C1 segment of cervical spinal cord (tissue), 14 donors: Measurements from ENCODE around the gene KLHL26.
"Not testable (repeated sequence)": the region's sequence is repeated elsewhere in the genome, so short reads cannot be mapped to it uniquely, and the experiment has no call there.

Experiments used
- DNase-seq, 14 donors: peaks; one replicate each; lab custom pipeline; 2025; lab: John Stamatoyannopoulos, UW

KLHL26 gene

DNA sequence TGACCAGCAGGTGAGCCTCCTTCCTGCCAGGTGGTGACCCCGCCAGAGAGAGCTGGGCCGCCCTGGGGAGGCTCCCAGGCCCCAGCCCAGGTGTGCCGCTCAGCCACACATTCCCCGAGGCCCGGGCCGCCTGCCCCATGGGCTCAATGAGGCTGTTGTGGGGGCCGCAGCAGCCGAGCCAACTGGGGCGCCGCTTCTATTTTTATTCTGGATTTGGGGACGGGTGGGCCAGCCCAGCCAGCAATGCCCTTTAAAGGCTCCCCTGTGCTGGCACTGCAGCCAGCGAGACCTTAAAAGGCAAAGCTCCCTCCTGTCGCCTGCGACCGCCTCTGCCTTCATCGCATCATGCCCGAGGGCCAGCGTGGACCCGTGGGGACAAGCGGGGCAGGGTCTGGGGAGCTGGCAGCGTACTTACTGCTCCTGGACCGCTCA is 29.0 kb downstream of the KLHL26 start:
- DNase-seq, result no peak

DNA sequence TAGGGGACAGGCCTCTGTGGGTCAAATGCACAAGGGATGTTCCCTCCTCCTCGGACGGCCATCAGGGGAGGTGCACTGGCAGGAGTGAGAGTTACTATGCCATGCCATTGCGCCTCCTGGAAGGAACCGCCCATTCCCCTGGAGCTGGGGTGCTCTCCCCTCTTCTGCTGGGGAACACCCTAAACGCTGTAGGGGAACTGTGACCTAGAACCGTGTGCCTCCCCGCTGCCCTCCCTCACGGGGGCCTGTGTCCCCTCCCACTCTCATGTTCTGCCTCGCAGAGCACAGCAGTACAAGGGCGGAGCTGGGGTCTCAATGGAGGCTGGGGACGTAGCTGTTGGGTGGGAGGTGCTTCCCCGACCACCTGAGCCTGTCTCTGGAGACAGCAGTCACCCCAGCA is 29.5 kb downstream of the KLHL26 start:
- DNase-seq, result no peak

GRCh38 chr19:18666784-18667183 is 30.0 kb downstream of the KLHL26 start:
- DNase-seq, result no peak

DNA sequence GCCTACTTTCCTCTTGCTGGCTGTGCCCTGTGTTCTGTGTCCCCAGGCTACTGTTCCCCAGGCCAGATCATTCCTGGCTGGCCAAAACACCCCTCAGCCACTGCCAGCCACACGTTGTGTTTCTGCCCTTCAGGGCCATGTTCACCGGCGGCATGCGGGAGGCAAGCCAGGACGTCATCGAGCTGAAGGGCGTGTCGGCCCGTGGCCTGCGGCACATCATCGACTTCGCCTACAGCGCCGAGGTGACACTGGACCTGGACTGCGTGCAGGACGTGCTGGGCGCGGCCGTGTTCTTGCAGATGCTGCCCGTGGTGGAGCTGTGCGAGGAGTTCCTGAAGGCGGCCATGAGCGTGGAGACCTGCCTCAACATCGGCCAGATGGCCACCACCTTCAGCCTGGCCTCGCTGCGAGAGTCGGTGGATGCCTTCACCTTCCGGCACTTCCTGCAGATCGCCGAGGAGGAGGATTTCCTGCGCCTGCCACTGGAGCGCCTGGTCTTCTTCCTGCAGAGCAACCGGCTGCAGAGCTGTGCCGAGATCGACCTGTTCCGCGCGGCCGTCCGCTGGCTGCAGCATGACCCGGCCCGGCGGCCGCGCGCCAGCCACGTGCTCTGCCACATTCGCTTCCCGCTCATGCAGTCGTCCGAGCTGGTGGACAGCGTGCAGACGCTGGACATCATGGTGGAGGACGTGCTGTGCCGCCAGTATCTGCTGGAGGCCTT is 30.9 kb downstream of the KLHL26 start:
- no peak for DNase-seq

DNA sequence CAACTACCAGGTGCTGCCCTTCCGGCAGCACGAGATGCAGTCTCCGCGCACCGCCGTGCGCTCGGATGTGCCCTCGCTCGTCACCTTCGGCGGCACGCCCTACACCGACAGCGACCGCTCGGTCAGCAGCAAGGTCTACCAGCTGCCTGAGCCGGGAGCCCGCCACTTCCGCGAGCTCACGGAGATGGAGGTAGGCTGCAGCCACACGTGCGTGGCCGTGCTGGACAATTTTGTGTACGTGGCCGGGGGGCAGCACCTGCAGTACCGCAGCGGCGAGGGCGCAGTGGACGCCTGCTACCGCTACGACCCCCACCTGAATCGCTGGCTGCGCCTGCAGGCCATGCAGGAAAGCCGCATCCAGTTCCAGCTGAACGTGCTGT is 31.4 kb downstream of the KLHL26 start:
- no peak for DNase-seq

DNA sequence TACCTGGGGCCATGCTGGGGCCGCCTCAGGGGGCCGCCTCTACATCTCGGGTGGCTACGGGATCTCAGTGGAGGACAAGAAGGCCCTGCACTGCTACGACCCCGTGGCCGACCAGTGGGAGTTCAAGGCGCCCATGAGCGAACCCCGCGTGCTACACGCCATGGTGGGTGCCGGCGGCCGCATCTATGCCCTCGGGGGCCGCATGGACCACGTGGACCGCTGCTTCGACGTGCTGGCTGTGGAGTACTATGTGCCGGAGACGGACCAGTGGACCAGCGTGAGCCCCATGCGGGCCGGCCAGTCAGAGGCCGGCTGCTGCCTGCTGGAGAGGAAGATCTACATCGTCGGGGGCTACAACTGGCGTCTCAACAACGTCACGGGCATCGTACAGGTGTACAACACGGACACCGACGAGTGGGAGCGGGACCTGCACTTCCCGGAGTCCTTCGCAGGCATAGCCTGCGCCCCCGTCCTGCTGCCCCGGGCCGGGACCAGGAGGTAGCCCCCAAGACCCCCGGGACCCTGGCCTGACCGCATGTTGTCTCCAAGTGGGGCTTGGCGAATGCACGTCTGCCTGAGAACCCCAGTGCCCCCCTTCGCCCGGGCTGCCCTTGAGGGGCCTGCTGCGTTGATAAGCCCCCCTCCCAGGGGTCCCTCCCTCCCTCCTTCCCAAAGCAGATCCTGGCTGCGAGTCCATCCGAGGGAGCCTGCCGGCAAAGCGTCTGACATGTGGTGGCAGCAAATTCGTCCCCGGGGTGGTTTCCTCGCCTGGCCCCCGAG is 32.1 kb downstream of the KLHL26 start:
- DNase-seq, result no peak

DNA sequence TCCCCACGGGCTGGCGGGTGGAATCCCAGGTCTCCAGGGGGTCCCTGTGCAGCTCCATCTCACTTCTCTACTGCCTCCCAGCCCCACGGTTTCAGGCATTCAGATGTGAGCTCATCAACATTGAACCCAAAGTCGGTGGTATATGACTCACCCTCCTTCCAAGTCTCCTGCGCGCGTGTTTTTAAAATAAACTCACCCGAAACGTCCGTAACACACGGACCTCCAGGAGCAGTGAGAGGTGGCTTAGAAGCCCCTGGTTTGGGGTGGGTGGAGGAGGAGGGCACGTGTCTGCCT is 32.6 kb downstream of the KLHL26 start:
- DNase-seq, result no peak

DNA sequence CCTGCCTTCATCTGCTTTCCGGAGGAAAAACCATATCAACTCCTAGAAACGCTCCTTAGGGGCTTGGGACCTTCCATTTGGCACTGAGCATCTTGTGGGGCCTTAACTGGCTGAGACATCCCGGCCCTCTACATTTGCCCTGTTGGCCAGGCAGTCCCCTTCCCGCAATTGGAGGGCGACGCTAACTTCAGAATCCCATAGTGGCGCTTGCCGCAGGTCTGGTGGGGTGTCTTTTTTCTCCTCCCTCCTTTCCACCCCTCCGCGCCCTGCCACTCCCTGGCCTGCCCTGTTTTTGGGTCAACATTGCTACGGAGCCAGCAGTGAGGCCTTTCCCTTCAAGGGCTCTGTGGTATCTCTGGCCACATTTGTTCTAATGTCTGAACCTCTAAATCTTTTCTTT is 33.1 kb downstream of the KLHL26 start:
- DNase-seq, result no peak

DNA sequence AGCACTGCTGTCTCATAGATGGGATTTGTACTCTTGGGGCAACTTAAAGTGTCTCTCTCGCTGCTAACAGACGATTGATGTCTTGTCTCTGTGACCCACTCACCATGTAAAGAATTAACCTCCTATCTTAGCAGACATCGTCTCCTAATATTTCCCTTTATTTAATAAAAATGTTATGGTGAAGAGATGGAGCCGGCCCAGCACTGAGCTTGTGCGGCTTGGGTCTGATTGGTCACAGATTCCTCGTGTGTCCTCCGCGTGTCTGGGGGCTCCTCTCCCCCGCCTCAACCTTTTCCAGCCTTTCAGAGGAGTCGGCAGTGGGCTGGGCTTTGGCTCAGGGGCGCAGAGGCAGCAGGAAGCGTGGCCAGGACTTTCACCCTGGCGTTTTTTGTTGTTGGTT is 33.5 kb downstream of the KLHL26 start:
- DNase-seq, result no peak

GRCh38 chr19:18671303-18672043 is 34.6 kb downstream of the KLHL26 start:
- no peak for DNase-seq

DNA sequence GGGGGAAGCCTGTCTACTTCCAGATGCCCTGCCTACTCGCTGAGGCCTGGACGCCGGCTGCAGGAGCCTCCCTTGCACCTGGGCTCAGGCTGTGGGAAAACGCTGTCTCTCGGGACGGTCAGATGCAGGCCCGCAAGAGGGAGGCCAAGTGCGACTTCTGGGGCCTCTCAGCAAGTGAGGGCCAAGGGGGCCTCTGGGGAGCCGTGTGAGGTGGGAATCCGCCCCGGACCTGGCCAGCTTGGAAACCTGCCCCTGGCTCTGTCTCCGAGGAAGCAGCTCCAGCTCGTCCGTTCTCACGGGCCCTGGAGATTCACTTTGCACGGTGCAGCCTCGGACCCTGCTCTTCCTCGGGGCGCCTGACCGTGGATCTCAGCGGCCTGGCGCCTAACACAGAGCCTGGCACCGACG is 35.2 kb downstream of the KLHL26 start:
- DNase-seq, result peak in 1 of 14 donors; percentile 42

DNA sequence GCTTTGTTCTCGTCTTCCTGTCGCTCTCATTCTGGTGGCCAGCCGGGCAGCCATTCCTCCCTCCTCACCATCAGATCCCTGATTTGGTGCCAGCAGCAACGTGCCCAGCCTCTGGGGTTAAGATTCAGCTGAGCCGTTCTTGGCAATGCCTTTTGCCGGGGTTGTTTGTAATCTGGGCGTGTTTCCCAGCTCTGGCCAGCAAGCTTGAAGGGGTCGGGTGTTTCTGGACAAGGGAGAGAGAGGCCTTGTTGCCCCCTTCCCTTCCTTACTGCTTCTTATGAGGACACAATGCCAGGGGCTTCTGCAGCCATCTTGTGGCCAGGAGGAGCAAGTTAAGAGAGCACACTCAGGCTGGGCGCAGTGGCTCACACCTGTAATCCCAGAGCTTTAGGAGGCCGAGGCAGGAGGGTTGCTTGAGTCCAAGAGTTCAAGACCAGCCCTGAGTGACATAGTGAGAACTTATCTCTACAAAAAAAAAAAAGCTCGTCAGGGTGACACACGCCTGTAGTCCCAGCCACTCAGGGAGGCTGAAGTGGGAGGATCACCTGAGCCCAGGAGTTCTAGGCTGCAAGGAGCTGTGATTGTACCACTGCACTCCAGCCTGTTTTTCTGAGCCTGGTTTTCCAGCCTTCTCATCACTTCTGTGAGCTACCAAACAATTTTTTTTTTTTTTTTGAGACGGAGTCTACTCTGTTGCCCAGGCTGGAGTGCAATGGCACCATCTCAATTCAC is 35.9 kb downstream of the KLHL26 start:
- DNase-seq, result peak in 10 of 14 donors; percentile 14 to 63 (median 34)

- DNase-seq, result peak in 8 of 14 donors; percentile 3 to 64 (median 28)
These were observed 37.8 kb downstream of the KLHL26 start for GRCh38 chr19:18674616-18675015.

DNA sequence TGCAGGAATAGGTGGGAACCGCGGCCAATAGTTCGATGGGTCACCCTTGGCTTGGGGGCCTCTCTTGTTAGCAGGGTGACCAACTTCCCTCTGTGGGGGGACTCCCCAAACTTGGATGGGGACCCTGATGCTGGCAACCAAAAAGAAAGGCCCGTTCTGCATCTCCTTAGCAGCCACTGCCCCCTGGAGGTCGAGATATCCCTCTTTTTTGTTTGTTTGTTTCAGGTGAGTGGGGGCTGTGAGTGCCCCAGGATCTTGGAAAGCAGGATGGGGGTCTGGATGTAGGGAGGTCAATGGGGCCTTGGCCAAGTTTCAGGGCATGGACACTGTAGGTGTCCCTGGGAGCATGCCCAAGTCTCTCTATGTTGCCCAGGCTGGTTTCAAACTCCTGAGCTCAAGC is 39.0 kb downstream of the KLHL26 start:
- no peak for DNase-seq

DNA sequence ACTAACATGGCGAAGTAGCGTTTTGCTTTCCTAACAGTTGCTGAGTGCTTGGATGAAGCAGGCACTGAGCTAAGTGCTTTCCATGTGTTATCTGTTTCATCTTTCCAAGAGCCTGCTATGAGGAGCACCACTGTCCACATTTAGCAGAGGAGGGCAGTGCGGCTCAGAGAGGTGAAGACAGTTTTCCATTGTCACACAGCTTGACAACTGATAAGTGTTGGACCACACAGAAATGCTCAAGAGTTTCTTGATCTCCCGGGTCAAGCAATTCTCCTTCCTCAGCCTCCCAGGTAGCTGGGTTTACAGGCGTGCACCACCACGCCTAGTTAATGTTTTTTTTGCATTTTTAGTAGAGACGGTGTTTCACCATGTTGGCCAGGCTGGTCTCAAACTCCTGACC is 39.9 kb downstream of the KLHL26 start:
- DNase-seq, result no peak

GRCh38 chr19:18677156-18677555 is 40.3 kb downstream of the KLHL26 start:
- no peak for DNase-seq

DNA sequence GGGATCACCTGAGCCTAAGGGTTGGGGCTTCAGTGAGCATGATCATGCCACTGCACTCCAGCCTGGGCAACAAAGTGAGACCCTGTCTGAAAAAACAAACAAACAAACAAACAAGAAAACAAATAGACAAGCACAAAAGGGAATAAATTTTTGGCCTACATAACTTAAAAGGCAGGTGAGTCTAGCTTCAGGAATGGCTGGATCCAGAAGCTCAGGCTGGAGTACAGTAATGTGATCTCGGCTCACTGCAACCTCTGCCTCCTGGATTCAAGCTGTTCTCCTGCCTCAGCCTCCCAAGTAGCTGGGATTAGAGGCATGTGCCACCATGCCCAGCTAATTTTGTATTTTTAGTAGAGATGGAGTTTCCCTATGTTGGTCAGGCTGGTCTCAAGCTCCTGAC is 43.3 kb downstream of the KLHL26 start:
- DNase-seq, result not testable (repeated sequence)

GRCh38 chr19:18682807-18683108 is 45.9 kb downstream of the KLHL26 start:
- DNase-seq, result no peak

GRCh38 chr19:18683109-18683957 is 46.5 kb downstream of the KLHL26 start, which contains the start of gene CRTC1:
Gene CRTC1 (plus strand): TSS chr19:18683680. CDS start chr19:18683703, 23 bp downstream.
- DNase-seq, result peak in 13 of 14 donors; percentile 54 to 91 (median 81)

DNA sequence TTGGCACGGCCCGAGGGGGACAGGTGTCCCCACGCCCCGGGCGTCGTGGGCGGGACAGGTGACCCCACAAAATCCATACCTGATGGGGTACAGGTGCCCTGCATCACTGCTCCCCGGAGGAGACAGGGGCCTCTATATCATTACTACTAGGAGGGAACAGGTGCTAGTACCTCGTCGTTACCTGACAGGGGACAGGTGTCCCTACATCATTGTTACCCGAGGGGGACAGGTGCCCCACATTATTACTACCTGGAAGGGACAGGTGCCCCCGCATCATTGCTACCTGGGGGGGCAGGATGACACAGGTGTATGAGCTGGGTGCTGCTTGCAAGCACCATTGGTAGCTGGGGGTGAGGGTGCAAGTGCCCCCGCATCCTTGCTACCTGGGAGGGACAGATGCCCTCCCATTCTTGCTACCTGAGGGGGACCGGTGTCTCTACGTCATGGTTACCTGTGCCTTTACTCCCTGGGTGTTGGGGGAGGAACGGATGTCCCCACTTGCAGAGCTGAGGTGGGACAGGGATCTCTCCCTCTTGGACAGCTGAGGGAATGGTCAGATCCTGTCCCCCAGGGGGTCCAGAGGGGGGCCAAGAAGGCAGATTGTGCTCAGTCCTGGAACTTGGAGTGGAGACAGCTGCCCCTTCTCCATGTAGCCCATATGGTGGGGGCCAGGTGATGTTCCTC is 47.3 kb downstream of the KLHL26 start:
- DNase-seq, result no peak

GRCh38 chr19:18684642-18684993 is 47.8 kb downstream of the KLHL26 start:
- DNase-seq, result no peak
